NCI-H524 (cell line): ENCODE measurements around the gene CACUL1.

Experiments used
- DNase-seq, 2 experiments: peaks; one replicate each; lab custom pipeline; 2025; lab: John Stamatoyannopoulos, UW

The CACUL1 gene

GRCh38 chr10:118732245-118733165, 22.3 kb downstream of the CACUL1 start:
- no peak for DNase-seq

- no peak for DNase-seq
Observed at GRCh38 chr10:118730756-118731456, 23.9 kb downstream of the CACUL1 start.

- DNase-seq: no peak
Observed at GRCh38 chr10:118729641-118730258, 25.0 kb downstream of the CACUL1 start.

GRCh38 chr10:118729200-118729599, 25.6 kb downstream of the CACUL1 start:
- no peak for DNase-seq

- DNase-seq: no peak
Observed at GRCh38 chr10:118725886-118726500, 28.8 kb downstream of the CACUL1 start.

- no peak for DNase-seq
Observed at GRCh38 chr10:118723466-118723865, 31.3 kb downstream of the CACUL1 start.

- DNase-seq: peak in 1 of 2 experiments; percentile 9
Observed at GRCh38 chr10:118721539-118721876, 33.3 kb downstream of the CACUL1 start.

- peak in 1 of 2 experiments; percentile 28 for DNase-seq
Observed at GRCh38 chr10:118720685-118721538, 33.9 kb downstream of the CACUL1 start.

- DNase-seq: no peak
Observed at GRCh38 chr10:118714366-118714765, 40.4 kb downstream of the CACUL1 start.

- no peak for DNase-seq
Observed at GRCh38 chr10:118712930-118713634, 41.7 kb downstream of the CACUL1 start.

GRCh38 chr10:118712080-118712479, 42.7 kb downstream of the CACUL1 start:
- DNase-seq: no peak

GRCh38 chr10:118710487-118710886, 44.3 kb downstream of the CACUL1 start:
- no peak for DNase-seq

- DNase-seq: no peak
Observed at GRCh38 chr10:118708571-118708970, 46.2 kb downstream of the CACUL1 start.

- no peak for DNase-seq
Observed at GRCh38 chr10:118704711-118705110, 50.1 kb downstream of the CACUL1 start.

- peak in 1 of 2 experiments; percentile 17 for DNase-seq
Observed at GRCh38 chr10:118701529-118702323, 53.0 kb downstream of the CACUL1 start.

- DNase-seq: no peak
Observed at GRCh38 chr10:118698421-118698820, 56.3 kb downstream of the CACUL1 start.

- DNase-seq: no peak
Observed at GRCh38 chr10:118694848-118695247, 59.9 kb downstream of the CACUL1 start.

- DNase-seq: peak in 1 of 2 experiments; percentile 65
Observed at GRCh38 chr10:118692872-118693271, 61.9 kb downstream of the CACUL1 start.

- no peak for DNase-seq
Observed at GRCh38 chr10:118689070-118689858, 65.5 kb downstream of the CACUL1 start.
